B cell (primary cell): ENCODE measurements around the gene LMOD2.

Source experiments
- EZH2 ChIP-seq: IDR thresholded peaks from 2 replicates; pipeline ENCODE4 v1.6.1; 2012; ENCODE audit warnings: borderline replicate concordance, low read depth, mild to moderate bottlenecking, moderate library complexity, low read length; ENCODE audit not compliant: insufficient read depth, poor library complexity, severe bottlenecking
- TF ChIP-seq, protein P1 (sequence below): fragments of 200-600 bp; IDR thresholded peaks from one replicate; pipeline ENCODE4 v1.8.0; 2022; ENCODE audit warnings: antibody characterized with exemption, mild to moderate bottlenecking

DNA sequence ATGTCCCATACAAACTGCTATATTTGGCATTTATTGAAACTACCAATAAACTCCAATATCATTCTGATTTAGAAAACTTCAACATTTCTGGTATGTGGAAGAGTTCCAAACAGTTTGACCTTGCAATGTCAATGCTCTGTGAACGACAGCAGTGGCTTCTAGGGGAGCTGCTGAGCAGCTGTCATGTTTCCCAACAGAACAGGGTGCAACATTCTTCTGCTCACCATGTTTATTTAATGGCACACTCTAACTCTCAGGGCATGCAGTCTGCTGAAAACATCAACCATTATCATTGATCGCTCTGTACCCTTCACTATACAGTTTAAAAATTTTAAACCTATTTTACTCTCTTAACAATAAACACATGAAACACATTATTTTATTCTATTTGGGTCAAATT, 25.9 kb downstream of the LMOD2 start:
- TF ChIP-seq EZH2: no peak
- TF ChIP-seq, protein P1, sequence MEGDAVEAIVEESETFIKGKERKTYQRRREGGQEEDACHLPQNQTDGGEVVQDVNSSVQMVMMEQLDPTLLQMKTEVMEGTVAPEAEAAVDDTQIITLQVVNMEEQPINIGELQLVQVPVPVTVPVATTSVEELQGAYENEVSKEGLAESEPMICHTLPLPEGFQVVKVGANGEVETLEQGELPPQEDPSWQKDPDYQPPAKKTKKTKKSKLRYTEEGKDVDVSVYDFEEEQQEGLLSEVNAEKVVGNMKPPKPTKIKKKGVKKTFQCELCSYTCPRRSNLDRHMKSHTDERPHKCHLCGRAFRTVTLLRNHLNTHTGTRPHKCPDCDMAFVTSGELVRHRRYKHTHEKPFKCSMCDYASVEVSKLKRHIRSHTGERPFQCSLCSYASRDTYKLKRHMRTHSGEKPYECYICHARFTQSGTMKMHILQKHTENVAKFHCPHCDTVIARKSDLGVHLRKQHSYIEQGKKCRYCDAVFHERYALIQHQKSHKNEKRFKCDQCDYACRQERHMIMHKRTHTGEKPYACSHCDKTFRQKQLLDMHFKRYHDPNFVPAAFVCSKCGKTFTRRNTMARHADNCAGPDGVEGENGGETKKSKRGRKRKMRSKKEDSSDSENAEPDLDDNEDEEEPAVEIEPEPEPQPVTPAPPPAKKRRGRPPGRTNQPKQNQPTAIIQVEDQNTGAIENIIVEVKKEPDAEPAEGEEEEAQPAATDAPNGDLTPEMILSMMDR: no peak
